HepG2 (cell line): ENCODE measurements around the gene HNRNPUL2. TPM values are rescaled to one million over a fixed set of nuclear protein-coding genes. Genes with fewer than 3 reads are reported as not detected.

ENCODE experiments used
- ASH2L ChIP-seq: fragments of 300-600, 200-600 bp; sonication (generic); IDR thresholded peaks from 2 replicates; pipeline ENCODE4 v1.7.0; 2017; ENCODE audit warnings: low read depth, mild to moderate bottlenecking, moderate library complexity, mixed read lengths, low read length; ENCODE audit not compliant: insufficient read length
- CREM ChIP-seq, 2 experiments: sonication (generic) in 1 of 2; formaldehyde crosslinking in 1 of 2; IDR thresholded peaks; 2 replicates each; pipeline versions ENCODE4 v1.4.0 to v1.6.1; 2016 to 2020; ENCODE audit warnings: antibody characterized with exemption in 1 of 2, mild to moderate bottlenecking in 1 of 2, missing genetic modification reagents in 1 of 2
- DBP ChIP-seq: sonication (generic); formaldehyde crosslinking; IDR thresholded peaks from 2 replicates; pipeline ENCODE4 v1.4.0; 2020; ENCODE audit warnings: missing genetic modification reagents; ENCODE audit errors: not compliant biosample characterization
- DNMT3B ChIP-seq: conservative IDR thresholded peaks from 2 replicates; pipeline ENCODE4 v1.6.1; 2016; ENCODE audit warnings: missing biosample characterization, control low read depth
- GPN1 ChIP-seq: sonication (generic); formaldehyde crosslinking; IDR thresholded peaks from 2 replicates; pipeline ENCODE4 v1.5.1; 2020; ENCODE audit warnings: missing genetic modification reagents, borderline replicate concordance
- HMG20A ChIP-seq: IDR thresholded peaks from 2 replicates; pipeline ENCODE4 v1.6.1; 2016; ENCODE audit warnings: borderline replicate concordance
- HOXA7 ChIP-seq: sonication (generic); formaldehyde crosslinking; IDR thresholded peaks from 2 replicates; pipeline ENCODE4 v1.8.1; 2022; ENCODE audit warnings: mild to moderate bottlenecking, missing genetic modification reagents, moderate library complexity
- JUNB ChIP-seq: sonication (generic); formaldehyde crosslinking; IDR thresholded peaks from 2 replicates; pipeline ENCODE4 v1.8.0; 2022; ENCODE audit warnings: missing genetic modification reagents, mild to moderate bottlenecking, borderline replicate concordance
- KDM4B ChIP-seq: sonication (generic); formaldehyde crosslinking; IDR thresholded peaks from 2 replicates; pipeline ENCODE4 v1.4.0; 2020; ENCODE audit warnings: missing genetic modification reagents
- MEIS1 ChIP-seq: sonication (generic); formaldehyde crosslinking; IDR thresholded peaks from 2 replicates; pipeline ENCODE4 v1.9.0; 2021; ENCODE audit warnings: mild to moderate bottlenecking, missing genetic modification reagents, moderate library complexity, borderline replicate concordance
- NCOA1 ChIP-seq: sonication (generic); formaldehyde crosslinking; IDR thresholded peaks from 2 replicates; pipeline ENCODE4 v1.9.0; 2021; ENCODE audit warnings: missing genetic modification reagents
- NRL ChIP-seq: sonication (generic); formaldehyde crosslinking; IDR thresholded peaks from 2 replicates; pipeline ENCODE4 v1.5.0; 2020; ENCODE audit warnings: missing genetic modification reagents, mild to moderate bottlenecking, moderate library complexity, borderline replicate concordance
- PBX3 ChIP-seq: sonication (generic); formaldehyde crosslinking; IDR thresholded peaks from 2 replicates; pipeline ENCODE4 v1.8.1; 2023; ENCODE audit warnings: missing genetic modification reagents, inconsistent platforms, borderline replicate concordance
- RBFOX2 ChIP-seq: fragments of 200-400 bp; formaldehyde crosslinking; IDR thresholded peaks from 2 replicates; pipeline ENCODE4 v1.6.1; 2017; ENCODE audit warnings: low read depth, mild to moderate bottlenecking, low read length
- ZC3H4 ChIP-seq: sonication (generic); formaldehyde crosslinking; IDR thresholded peaks from 2 replicates; pipeline ENCODE4 v1.4.0; 2020; ENCODE audit warnings: missing genetic modification reagents, borderline replicate concordance
- ZNF224 ChIP-seq: sonication (generic); formaldehyde crosslinking; IDR thresholded peaks from 2 replicates; pipeline ENCODE4 v1.5.0; 2020; ENCODE audit warnings: mild to moderate bottlenecking, missing genetic modification reagents
- ZNF3 ChIP-seq: IDR thresholded peaks from 2 replicates; pipeline ENCODE4 v1.7.0; 2017; ENCODE audit warnings: inconsistent platforms
- ZNF562 ChIP-seq: sonication (generic); formaldehyde crosslinking; IDR thresholded peaks from 2 replicates; pipeline ENCODE4 v1.8.0; 2022; ENCODE audit warnings: missing genetic modification reagents, borderline replicate concordance
- ZNF564 ChIP-seq: sonication (generic); formaldehyde crosslinking; IDR thresholded peaks from 2 replicates; pipeline ENCODE4 v1.8.1; 2023; ENCODE audit warnings: mild to moderate bottlenecking, missing genetic modification reagents
- ZNF749 ChIP-seq: sonication (generic); formaldehyde crosslinking; IDR thresholded peaks from 2 replicates; pipeline ENCODE4 v1.8.0; 2022; ENCODE audit warnings: mild to moderate bottlenecking, missing genetic modification reagents, moderate library complexity, borderline replicate concordance
- ZNF75D ChIP-seq: sonication (generic); formaldehyde crosslinking; IDR thresholded peaks from 2 replicates; pipeline ENCODE4 v1.8.1; 2023; ENCODE audit warnings: missing genetic modification reagents, mild to moderate bottlenecking, borderline replicate concordance
- ZSCAN29 ChIP-seq: sonication (generic); formaldehyde crosslinking; conservative IDR thresholded peaks from 2 replicates; pipeline ENCODE4 v1.4.0; 2020; ENCODE audit warnings: mild to moderate bottlenecking, missing genetic modification reagents
- polyA plus RNA-seq, 8 experiments: library from polyadenylated mRNA; depleted of rRNA in 3 of 8; stranded (reverse) in 7 of 8; unstranded in 1 of 8; fragments of >200 nt; fragmentation: Illumina TruSeq in 4 of 8; extraction: Trizol in 4 of 8; gene quantifications; 2 replicates each; pipeline versions ENCODE4 v1.2.1 to v1.2.3, GENCODE V29; 2011 to 2016; ENCODE audit warnings: low read depth in 4 of 8, missing spikeins in 1 of 8, mixed read lengths in 1 of 8; ENCODE audit not compliant: insufficient read depth in 1 of 8
- total RNA-seq, 5 experiments: library from RNA; depleted of rRNA; stranded (reverse); fragments of >200 nt; fragmentation: Illumina TruSeq; extraction: Trizol; gene quantifications; 2 replicates each; pipeline ENCODE4 v1.2.3, GENCODE V29; 2016; ENCODE audit warnings: low read depth in 1 of 5

HNRNPUL2 gene
- total and polyA plus RNA-seq, 2 of the 13 experiments (the other 11 are each of a cell fraction or from before 2014, with no cell fraction given) = 8.4 to 9.6 TPM

GRCh38 chr11:62665075-62665598 lies 62.1 kb downstream of the HNRNPUL2 start, which contains the start of the genes C11orf98 and CSKMT (continued):
- no peak for TF ChIP-seq PBX3 (CRISPR knock-in tag)
- TF ChIP-seq ZNF562 (CRISPR knock-in tag) = no peak
- no peak; the same call in 1 of the 2 replicates for TF ChIP-seq MEIS1 (CRISPR knock-in tag)
- no peak for TF ChIP-seq HMG20A
- peak; percentile 87; the same call in 1 of the 2 replicates for TF ChIP-seq ZNF749 (CRISPR knock-in tag)
- peak; percentile 85; the same call in 1 of the 2 replicates for TF ChIP-seq ZNF75D
- no peak for TF ChIP-seq HOXA7
- TF ChIP-seq ZNF3 = no peak
- no peak for TF ChIP-seq ZNF224 (CRISPR knock-in tag)
- no peak for TF ChIP-seq ASH2L
- TF ChIP-seq CREM (IDR thresholded peaks at IDR 0.05) = peak; percentile 54; the same call in 1 of the 2 replicates
- no peak for TF ChIP-seq CREM (CRISPR knock-in tag; IDR thresholded peaks at IDR 0.05)
- TF ChIP-seq JUNB (CRISPR knock-in tag) = no peak
- TF ChIP-seq NCOA1 (CRISPR knock-in tag) = no peak
- TF ChIP-seq DBP (CRISPR knock-in tag) = no peak
- no peak for TF ChIP-seq ZC3H4 (CRISPR knock-in tag)
- no peak for TF ChIP-seq ZSCAN29 (CRISPR knock-in tag)
- no peak for TF ChIP-seq KDM4B
- TF ChIP-seq ZNF564 = no peak
- TF ChIP-seq NRL = peak; percentile 52; the same call in 1 of the 2 replicates
- TF ChIP-seq GPN1 (CRISPR knock-in tag) = peak; percentile 14; the same call in 1 of the 2 replicates
- peak; percentile 83; the same call in 1 of the 2 replicates for TF ChIP-seq DNMT3B (CRISPR knock-in tag)
- peak; percentile 99 for TF ChIP-seq RBFOX2
